HepG2 (cell line): ENCODE results near the gene CCT6A. TPM values are rescaled to one million over a fixed set of nuclear protein-coding genes. Genes with fewer than 3 reads are reported as not detected.

ENCODE experiments used
- ATAC-seq: fragments of 200-7000 bp; cut with Tn5 transposase; 3 replicates; pipeline ENCODE4 v1.9.1; 2020; ENCODE audit warnings: mild to moderate bottlenecking, moderate library complexity
- BruUV-seq: library from RNA; stranded (reverse); fragments of 400-500 nt; replicated peaks from 2 replicates; lab custom pipeline; 2021; lab: Mats Ljungman, UMichigan
- CTCF ChIA-PET: fragments of 300-600 bp; formaldehyde crosslinking; extraction: SDS; loops from one replicate; lab custom pipeline; 2021; ENCODE audit warnings: low total read pairs, inconsistent platforms, low intra/inter-chr PET ratio; lab: Yijun Ruan, JAX
- POLR2A ChIA-PET: fragments of 350-600 bp; sonication (Branson Sonifier 250); formaldehyde crosslinking; loops from one replicate; lab custom pipeline; 2020; ENCODE audit warnings: antibody characterized with exemption, inconsistent platforms; lab: Yijun Ruan, JAX
- DNase-seq: peaks from one replicate; pipeline ENCODE4 v3.0.0-alpha.2; 2015; ENCODE audit warnings: low spot score
- FAIRE-seq: peaks from 3 replicates; lab custom pipeline; 2011; peaks lifted over from hg19 to GRCh38; lab: Jason Lieb, UNC
- H2AFZ ChIP-seq: one replicate; pipeline ENCODE4 v1.6.1; 2011; ENCODE audit warnings: low read length, inconsistent platforms
- H3K27ac ChIP-seq: fragments of 300-600 bp; 3 replicates; pipeline ENCODE4 v1.8.0; 2011; ENCODE audit warnings: mixed run types, mild to moderate bottlenecking, mixed read lengths, low read length, inconsistent platforms; ENCODE audit not compliant: insufficient read depth; ENCODE audit errors: extremely low read length
- H3K27me3 ChIP-seq, 2 experiments: fragments of 200-600 bp in 1 of 2; 2 replicates in 1 of 2; 3 replicates in 1 of 2; pipeline versions ENCODE4 v1.6.0 to v1.8.0; 2011; ENCODE audit warnings: low read length in 2 of 2, mild to moderate bottlenecking in 2 of 2, moderate library complexity in 2 of 2, inconsistent platforms in 1 of 2; ENCODE audit not compliant: insufficient read depth in 2 of 2, control insufficient read depth in 1 of 2
- H3K36me3 ChIP-seq, 2 experiments: fragments of 200-600 bp in 1 of 2; replicated peaks in 1 of 2; 2 replicates in 1 of 2; 3 replicates in 1 of 2; pipeline versions ENCODE4 v1.5.1 to v1.8.0; 2011; ENCODE audit warnings: low read length in 2 of 2, inconsistent platforms in 1 of 2; ENCODE audit not compliant: insufficient read depth in 2 of 2, control insufficient read depth in 1 of 2
- H3K4me1 ChIP-seq: 2 replicates; pipeline ENCODE4 v1.5.1; 2012; ENCODE audit warnings: low read length, inconsistent platforms; ENCODE audit not compliant: insufficient read depth
- H3K4me2 ChIP-seq: 2 replicates; pipeline ENCODE4 v1.6.0; 2011; ENCODE audit warnings: low read depth, low read length, inconsistent platforms
- H3K4me3 ChIP-seq, 3 experiments: fragments of 200-600 bp in 1 of 3; sonication (generic), shearing (Covaris generic) in 1 of 3; replicated peaks in 1 of 3; 2 replicates each; pipeline ENCODE4 v1.5.1; 2011 to 2016; ENCODE audit warnings: low read length in 3 of 3, inconsistent platforms in 2 of 3, low read depth in 2 of 3, mild to moderate bottlenecking in 2 of 3, control low read depth in 1 of 3, mixed read lengths in 1 of 3; ENCODE audit not compliant: insufficient read depth in 1 of 3
- H3K79me2 ChIP-seq: one replicate; pipeline ENCODE4 v1.6.1; 2011; ENCODE audit warnings: low read length, inconsistent platforms; ENCODE audit not compliant: insufficient read depth
- H3K9ac ChIP-seq: 2 replicates; pipeline ENCODE4 v1.6.0; 2011; ENCODE audit warnings: mild to moderate bottlenecking, low read depth, low read length, inconsistent platforms; ENCODE audit not compliant: insufficient read depth
- H3K9me3 ChIP-seq: 2 replicates; pipeline ENCODE4 v1.5.1; 2012; ENCODE audit warnings: mild to moderate bottlenecking, low read length
- H4K20me1 ChIP-seq: 2 replicates; pipeline ENCODE4 v1.6.0; 2011; ENCODE audit warnings: inconsistent platforms, mild to moderate bottlenecking, low read length, moderate library complexity; ENCODE audit not compliant: insufficient read depth
- BHLHE40 ChIP-seq: IDR thresholded peaks from 2 replicates; pipeline ENCODE4 v1.6.1; 2011; ENCODE audit warnings: low read length, improper control_type of control experiment
- POGZ ChIP-seq: sonication (generic); formaldehyde crosslinking; IDR thresholded peaks from 2 replicates; pipeline ENCODE4 v1.4.0; 2020; ENCODE audit warnings: mild to moderate bottlenecking, missing genetic modification reagents
- TAF1 ChIP-seq: sonication (generic); formaldehyde crosslinking; IDR thresholded peaks from 2 replicates; pipeline ENCODE4 v1.4.0; 2020; ENCODE audit warnings: missing genetic modification reagents
- ZBTB8A ChIP-seq: sonication (generic); formaldehyde crosslinking; IDR thresholded peaks from 2 replicates; pipeline ENCODE4 v1.4.0; 2020; ENCODE audit warnings: mild to moderate bottlenecking, low read depth, missing genetic modification reagents, borderline replicate concordance
- ZNF660 ChIP-seq: sonication (generic); formaldehyde crosslinking; IDR thresholded peaks from 2 replicates; pipeline ENCODE4 v1.5.1; 2020; ENCODE audit warnings: mild to moderate bottlenecking, low read depth, missing genetic modification reagents, borderline replicate concordance
- WGBS: methylation state at CpG from one replicate; pipeline ENCODE4 v1.1.6; 2017; ENCODE audit warnings: low lambda C conversion rate; 5-methylcytosine and 5-hydroxymethylcytosine counted together
- in situ Hi-C: cut with HindIII; loops from 2 replicates; pipeline ENCODE4 v1.10.0; 2017; ENCODE audit warnings: low pct_unique_long_range_greater_than_20kb; ENCODE audit not compliant: extremely low pct_ligation_motif_present
- intact Hi-C: fragments of 100-400 bp; cut with micrococcal nuclease; formaldehyde crosslinking; loops from one replicate; pipeline ENCODE4 v1.10.0; 2022; ENCODE audit not compliant: unreplicated experiment
- polyA plus RNA-seq, 8 experiments: library from polyadenylated mRNA; depleted of rRNA in 3 of 8; stranded (reverse) in 7 of 8; unstranded in 1 of 8; fragments of >200 nt; fragmentation: Illumina TruSeq in 4 of 8; extraction: Trizol in 4 of 8; gene quantifications; 2 replicates each; pipeline versions ENCODE4 v1.2.1 to v1.2.3, GENCODE V29; 2011 to 2016; ENCODE audit warnings: low read depth in 4 of 8, missing spikeins in 1 of 8, mixed read lengths in 1 of 8; ENCODE audit not compliant: insufficient read depth in 1 of 8
- total RNA-seq, 5 experiments: library from RNA; depleted of rRNA; stranded (reverse); fragments of >200 nt; fragmentation: Illumina TruSeq; extraction: Trizol; gene quantifications; 2 replicates each; pipeline ENCODE4 v1.2.3, GENCODE V29; 2016; ENCODE audit warnings: low read depth in 1 of 5
- TF ChIP-seq, protein P1 (sequence below): IDR thresholded peaks from 2 replicates; pipeline ENCODE4 v1.6.1; 2016; ENCODE audit warnings: low read depth, borderline replicate concordance
- TF ChIP-seq, protein P2 (sequence below): sonication (generic); formaldehyde crosslinking; IDR thresholded peaks from 2 replicates; pipeline ENCODE4 v1.4.0; 2020; ENCODE audit warnings: missing genetic modification reagents, mild to moderate bottlenecking, borderline replicate concordance
- TF ChIP-seq, protein P3 (sequence below): sonication (generic); formaldehyde crosslinking; IDR thresholded peaks from 2 replicates; pipeline ENCODE4 v1.9.0; 2022; ENCODE audit warnings: low read depth, missing genetic modification reagents

The CCT6A gene
- total and polyA plus RNA-seq, 2 of the 13 experiments (the other 11 are each of a cell fraction or from before 2014, with no cell fraction given) = 219 to 292 TPM

DNA sequence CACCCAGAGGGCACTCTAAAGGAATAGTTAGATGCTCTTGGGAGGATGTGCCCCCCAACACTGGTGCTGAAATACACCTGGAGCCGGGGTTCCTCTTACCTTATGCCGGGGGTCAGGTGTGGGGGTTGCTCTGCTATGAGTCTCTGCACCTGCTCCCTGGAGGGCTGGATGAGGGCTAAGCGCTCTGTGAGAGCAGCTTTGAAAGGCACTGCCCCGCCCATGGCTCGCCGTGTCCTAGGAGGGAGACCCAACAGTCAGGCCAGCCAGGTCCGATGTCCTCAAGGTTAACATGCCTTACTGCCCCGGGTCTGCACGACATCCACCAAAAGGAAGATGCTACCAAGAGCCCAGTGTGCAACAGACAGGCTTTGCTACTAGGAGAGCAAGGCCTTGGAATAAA lies 32.1 kb upstream of the CCT6A start:
- Histone ChIP-seq H3K36me3 (peaks cover 16 to 64% of the 10 kb centered on the region in 2 experiments), H3K4me2 (no peak overlapping the region), H3K4me1 (peaks cover 14% of the 10 kb centered on the region; the same call in 1 of the 2 replicates), H3K27me3 (no peaks in the 10 kb centered on the region), H3K27ac (no peak overlapping the region), H3K79me2 (peaks cover 12% of the 10 kb centered on the region), H3K9me3 (no peaks in the 10 kb centered on the region), H4K20me1 (no peaks in the 10 kb centered on the region), H3K9ac (no peak overlapping the region), H2AFZ (no peak overlapping the region), H3K4me3 (no peak overlapping the region)
- BruUV-seq = no TSS peak
- no peak for DNase-seq
- CTCF ChIA-PET = no interaction called here
- no peak for ATAC-seq
- in situ Hi-C loops = no loop called here
- 97% methylated on average over 5 of the region's 9 CpGs for WGBS
- POLR2A ChIA-PET = interaction anchor here (1.5 kb wide), 1 partner anchor 15 kb away, joined by 7 read pairs; no protein-coding TSS in a partner anchor
- intact Hi-C loops = no loop called here
- TF ChIP-seq, protein P1, sequence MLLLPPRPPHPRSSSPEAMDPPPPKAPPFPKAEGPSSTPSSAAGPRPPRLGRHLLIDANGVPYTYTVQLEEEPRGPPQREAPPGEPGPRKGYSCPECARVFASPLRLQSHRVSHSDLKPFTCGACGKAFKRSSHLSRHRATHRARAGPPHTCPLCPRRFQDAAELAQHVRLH = no peak
- TF ChIP-seq ZBTB8A (no peak), TAF1 (no peak), BHLHE40 (no peak), POGZ (CRISPR knock-in tag) (no peak), ZNF660 (CRISPR knock-in tag) (no peak)
- TF ChIP-seq, protein P2, sequence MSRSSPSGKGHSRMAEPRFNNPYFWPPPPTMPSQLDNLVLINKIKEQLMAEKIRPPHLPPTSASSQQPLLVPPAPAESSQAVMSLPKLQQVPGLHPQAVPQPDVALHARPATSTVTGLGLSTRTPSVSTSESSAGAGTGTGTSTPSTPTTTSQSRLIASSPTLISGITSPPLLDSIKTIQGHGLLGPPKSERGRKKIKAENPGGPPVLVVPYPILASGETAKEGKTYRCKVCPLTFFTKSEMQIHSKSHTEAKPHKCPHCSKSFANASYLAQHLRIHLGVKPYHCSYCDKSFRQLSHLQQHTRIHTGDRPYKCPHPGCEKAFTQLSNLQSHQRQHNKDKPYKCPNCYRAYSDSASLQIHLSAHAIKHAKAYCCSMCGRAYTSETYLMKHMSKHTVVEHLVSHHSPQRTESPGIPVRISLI (CRISPR knock-in tag) = no peak
- TF ChIP-seq, protein P3, sequence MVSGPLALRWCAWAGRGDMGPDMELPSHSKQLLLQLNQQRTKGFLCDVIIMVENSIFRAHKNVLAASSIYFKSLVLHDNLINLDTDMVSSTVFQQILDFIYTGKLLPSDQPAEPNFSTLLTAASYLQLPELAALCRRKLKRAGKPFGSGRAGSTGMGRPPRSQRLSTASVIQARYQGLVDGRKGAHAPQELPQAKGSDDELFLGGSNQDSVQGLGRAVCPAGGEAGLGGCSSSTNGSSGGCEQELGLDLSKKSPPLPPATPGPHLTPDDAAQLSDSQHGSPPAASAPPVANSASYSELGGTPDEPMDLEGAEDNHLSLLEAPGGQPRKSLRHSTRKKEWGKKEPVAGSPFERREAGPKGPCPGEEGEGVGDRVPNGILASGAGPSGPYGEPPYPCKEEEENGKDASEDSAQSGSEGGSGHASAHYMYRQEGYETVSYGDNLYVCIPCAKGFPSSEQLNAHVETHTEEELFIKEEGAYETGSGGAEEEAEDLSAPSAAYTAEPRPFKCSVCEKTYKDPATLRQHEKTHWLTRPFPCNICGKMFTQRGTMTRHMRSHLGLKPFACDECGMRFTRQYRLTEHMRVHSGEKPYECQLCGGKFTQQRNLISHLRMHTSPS (CRISPR knock-in tag) = no peak
- no peak for FAIRE-seq
